A204.1 (cell line): ENCODE measurements around the gene C20orf204.

Source experiments
- FAIRE-seq: peaks from 2 replicates; lab custom pipeline; 2012; peaks lifted over from hg19 to GRCh38; lab: Jason Lieb, UNC

Gene C20orf204

DNA sequence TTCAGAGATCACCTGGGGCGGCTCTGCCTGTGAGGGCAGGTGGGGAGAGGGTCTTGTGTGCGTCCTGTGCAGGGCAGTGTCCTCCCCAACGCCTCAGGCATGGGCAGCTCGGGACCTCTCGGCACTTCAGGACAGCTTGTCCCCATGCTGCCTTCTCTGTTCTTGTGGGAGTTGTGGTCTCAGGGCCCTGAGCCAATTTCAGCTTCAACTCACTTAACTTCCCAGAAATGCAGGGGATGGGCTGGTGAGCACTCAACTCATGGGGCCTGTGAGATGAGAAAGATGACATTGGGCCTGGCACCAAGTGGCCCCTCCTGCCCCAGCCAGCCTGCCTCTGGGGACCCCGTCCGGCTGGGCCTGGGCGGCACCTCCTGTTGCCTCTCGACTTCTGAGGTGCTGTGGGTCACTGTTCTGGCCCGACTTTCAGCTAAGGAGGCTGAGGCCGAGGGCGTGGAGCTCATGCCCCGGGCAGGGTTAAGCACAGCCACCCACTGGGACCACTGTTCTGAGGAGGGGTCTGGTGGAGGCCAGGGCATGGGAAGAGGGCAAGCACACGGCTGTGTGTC lies 36.6 kb downstream of the C20orf204 start:
- no peak for FAIRE-seq

GRCh38 chr20:64073476-64074183 lies 37.6 kb downstream of the C20orf204 start:
- no peak for FAIRE-seq

DNA sequence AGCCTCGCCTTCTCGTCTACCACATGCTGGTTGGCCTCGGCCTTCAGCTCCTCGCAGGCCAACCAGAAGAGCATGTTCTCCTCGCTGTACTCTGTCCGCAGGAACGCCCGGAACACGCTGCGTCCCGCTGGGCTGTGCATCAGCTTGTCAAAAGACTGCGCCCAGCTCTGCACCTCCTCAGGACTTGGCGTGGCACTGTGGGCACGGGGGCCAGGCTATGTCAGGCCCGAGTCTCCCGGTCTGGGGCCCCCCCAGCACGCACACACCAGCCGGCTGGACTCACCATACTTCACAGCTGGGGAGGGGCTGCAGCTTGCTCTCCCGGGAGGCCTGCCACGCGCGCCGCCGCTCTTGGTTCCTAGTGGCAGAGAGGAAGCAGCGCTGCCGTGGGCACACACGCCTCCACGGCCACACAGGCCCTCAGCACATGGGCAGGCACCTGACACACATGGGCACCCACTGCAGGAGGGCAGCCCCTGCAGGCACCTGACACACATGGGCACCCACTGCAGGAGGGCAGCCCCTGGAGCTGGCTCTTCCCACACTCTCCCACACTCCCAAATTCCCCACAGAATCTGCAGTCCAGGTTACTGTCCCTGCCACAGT lies 38.3 kb downstream of the C20orf204 start:
- FAIRE-seq: no peak

DNA sequence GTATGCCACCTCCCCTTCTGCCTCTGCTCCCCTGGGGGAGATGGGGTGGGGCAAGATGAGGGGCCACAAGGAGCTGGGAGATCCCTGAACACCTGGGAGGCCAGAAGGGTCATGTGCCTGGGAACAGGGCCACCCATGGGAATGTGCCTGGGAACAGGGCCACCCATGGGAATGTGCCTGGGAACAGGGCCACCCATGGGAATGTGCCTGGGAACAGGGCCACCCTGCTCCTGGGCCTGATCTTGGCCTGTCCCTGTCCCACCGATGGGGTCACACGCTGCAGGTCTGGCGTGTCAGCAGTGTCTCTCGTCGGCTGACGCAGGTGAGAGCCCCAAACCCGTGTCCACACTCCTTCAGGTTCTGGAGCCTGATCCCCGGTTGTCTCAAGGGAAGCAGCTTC lies 39.0 kb downstream of the C20orf204 start:
- no peak for FAIRE-seq

DNA sequence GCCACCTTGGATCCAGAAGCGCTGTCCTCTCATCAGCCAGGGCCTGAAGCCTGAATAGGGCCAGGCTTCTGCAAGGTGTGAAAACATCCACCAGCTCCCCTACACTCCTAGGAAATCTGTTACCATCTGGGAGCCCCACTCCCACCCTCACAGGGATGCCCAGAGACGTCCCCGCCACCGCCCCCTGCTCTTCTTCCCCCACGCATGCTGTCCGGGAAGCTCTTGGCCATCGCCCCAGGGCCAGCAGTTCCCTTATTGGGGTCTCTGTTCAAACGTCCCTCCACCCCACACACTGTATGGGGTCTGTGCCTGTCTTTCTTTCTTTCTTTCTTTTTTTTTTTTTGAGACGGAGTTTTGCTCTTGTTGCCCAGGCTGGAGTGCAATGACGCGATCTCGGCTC lies 39.6 kb downstream of the C20orf204 start:
- no peak for FAIRE-seq

- FAIRE-seq: no peak
Observed at GRCh38 chr20:64076061-64076997, 40.3 kb downstream of the C20orf204 start.

DNA sequence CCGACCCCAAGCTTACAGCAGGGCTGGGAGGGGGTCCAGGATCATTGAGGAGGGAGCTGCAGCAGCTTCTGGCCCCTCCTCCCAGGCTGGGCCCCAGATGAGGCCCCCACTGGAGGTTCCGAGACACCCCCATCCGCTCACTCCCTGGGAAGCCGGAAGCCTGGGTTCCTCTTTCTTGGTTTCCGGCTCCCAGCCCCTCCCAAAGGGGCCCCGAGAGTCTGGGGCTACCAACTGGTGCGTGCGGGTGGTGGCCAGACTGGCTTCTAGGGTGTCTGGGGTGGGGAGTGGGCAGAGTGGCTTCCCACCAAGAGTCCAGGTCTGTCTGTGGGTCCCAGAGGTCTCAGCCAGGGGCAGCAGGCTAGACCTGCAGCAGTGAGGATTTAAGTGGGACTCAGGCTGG lies 41.1 kb downstream of the C20orf204 start:
- FAIRE-seq: no peak

DNA sequence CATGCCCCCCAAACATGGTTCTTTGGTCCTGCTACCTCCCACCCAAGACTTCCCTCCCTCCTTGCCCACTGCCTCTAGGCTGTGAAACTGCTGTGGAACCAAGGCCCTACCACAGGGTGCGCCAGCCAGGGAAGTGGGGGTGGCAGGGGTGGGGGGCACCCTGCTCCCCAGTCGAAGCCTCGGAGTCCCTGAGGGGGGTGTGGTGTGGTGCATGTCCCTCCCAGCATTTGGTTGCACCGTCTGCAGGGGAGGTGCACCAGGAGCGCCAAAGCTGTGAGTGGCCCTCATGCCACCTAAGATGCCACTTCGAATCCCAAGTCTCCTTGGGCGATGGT lies 41.5 kb downstream of the C20orf204 start:
- no peak for FAIRE-seq

GRCh38 chr20:64077876-64078551 lies 42.0 kb downstream of the C20orf204 start:
- no peak for FAIRE-seq

- no peak for FAIRE-seq
Observed at GRCh38 chr20:64078934-64079272, 42.9 kb downstream of the C20orf204 start.

DNA sequence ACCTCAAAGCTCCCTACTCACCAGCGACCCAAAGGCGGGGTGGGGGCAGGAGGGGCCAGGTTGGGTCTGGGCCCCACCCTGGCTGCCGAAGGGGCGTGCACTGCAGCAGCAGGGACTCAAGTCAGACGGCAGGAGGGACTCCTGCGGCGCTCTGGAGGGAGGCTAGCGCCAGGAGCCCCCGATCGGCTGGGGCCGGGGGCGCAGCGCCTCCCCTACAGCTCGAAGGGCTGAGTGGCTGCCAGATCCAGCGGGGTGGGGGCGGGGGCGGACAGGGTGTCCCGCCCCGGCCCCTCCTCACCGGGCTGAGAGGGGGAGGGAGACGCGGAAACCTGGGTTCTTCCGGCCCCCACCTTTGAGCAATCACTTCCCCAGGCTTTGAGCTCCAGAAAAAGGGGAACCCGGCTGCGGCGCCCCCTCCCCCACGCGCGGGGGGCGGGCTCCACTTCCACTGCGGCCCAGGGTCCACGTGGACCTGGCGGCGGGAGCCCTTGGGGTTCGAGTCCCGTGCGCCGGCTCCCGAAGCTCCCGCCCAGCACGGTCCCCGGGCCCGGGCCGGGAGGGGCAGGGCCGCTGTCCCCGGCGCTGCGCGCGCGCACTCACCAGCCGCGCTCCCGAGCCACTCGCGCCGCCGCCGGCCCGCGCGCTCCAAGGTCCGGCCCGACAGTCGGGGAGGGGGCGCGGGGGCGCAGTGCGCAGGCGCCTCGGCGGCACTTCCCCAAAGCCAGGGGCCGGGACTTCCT lies 43.5 kb downstream of the C20orf204 start, which contains the start of gene RGS19:
TSS of gene RGS19 (minus strand) at position 246 of the 740 bp plus-strand sequence. CDS start 2,632 bp downstream, outside the sequence.
- no peak for FAIRE-seq

GRCh38 chr20:64080013-64080812 lies 44.2 kb downstream of the C20orf204 start, which contains the start of gene OPRL1:
Gene OPRL1, plus strand, starts transcription at chr20:64080082. Its CDS starts 12,639 bp downstream, at chr20:64092721.
- no peak for FAIRE-seq

GRCh38 chr20:64080813-64081623 lies 45.0 kb downstream of the C20orf204 start:
- FAIRE-seq: no peak

GRCh38 chr20:64081624-64081964 lies 45.6 kb downstream of the C20orf204 start:
- no peak for FAIRE-seq

- no peak for FAIRE-seq
Observed at GRCh38 chr20:64082126-64082731, 46.2 kb downstream of the C20orf204 start.

GRCh38 chr20:64082820-64083377 lies 46.9 kb downstream of the C20orf204 start:
- FAIRE-seq: no peak

DNA sequence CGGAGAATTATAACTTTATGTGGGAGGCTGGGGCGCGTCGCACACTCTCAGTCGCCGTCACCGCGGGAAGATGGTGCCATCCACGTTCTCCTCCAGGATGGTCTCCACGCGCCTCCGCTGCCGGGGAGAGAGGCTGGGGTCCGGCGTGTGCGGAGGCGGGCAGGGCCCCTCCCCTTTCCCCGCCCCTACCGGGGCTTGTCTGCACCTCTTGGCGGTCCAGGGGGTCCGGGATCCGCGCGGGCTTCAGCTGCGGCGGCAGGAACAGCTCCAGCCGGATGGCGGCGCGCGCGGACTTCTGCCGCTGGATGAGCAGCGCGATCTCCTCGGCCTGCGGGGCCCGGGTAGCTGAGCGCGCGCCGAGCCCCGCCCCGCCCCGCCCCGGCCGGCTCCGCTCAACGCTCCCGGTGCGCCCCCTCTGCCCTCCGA lies 47.4 kb downstream of the C20orf204 start:
- no peak for FAIRE-seq

GRCh38 chr20:64083804-64084684 lies 48.1 kb downstream of the C20orf204 start, which contains the start of gene LKAAEAR1:
Gene LKAAEAR1, minus strand, starts transcription at chr20:64084398. Its CDS starts 179 bp downstream, at chr20:64084219.
- no peak for FAIRE-seq
